ENCODE data around the gene DIAPH3.
A peak's percentile ranks its signal among the peaks of the same experiment; 100 is the strongest.
"Not testable (repeated sequence)": the region's sequence is repeated elsewhere in the genome, so short reads cannot be mapped to it uniquely, and the experiment has no call there.

Gene DIAPH3, protein sequence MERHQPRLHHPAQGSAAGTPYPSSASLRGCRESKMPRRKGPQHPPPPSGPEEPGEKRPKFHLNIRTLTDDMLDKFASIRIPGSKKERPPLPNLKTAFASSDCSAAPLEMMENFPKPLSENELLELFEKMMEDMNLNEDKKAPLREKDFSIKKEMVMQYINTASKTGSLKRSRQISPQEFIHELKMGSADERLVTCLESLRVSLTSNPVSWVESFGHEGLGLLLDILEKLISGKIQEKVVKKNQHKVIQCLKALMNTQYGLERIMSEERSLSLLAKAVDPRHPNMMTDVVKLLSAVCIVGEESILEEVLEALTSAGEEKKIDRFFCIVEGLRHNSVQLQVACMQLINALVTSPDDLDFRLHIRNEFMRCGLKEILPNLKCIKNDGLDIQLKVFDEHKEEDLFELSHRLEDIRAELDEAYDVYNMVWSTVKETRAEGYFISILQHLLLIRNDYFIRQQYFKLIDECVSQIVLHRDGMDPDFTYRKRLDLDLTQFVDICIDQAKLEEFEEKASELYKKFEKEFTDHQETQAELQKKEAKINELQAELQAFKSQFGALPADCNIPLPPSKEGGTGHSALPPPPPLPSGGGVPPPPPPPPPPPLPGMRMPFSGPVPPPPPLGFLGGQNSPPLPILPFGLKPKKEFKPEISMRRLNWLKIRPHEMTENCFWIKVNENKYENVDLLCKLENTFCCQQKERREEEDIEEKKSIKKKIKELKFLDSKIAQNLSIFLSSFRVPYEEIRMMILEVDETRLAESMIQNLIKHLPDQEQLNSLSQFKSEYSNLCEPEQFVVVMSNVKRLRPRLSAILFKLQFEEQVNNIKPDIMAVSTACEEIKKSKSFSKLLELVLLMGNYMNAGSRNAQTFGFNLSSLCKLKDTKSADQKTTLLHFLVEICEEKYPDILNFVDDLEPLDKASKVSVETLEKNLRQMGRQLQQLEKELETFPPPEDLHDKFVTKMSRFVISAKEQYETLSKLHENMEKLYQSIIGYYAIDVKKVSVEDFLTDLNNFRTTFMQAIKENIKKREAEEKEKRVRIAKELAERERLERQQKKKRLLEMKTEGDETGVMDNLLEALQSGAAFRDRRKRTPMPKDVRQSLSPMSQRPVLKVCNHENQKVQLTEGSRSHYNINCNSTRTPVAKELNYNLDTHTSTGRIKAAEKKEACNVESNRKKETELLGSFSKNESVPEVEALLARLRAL

DNA sequence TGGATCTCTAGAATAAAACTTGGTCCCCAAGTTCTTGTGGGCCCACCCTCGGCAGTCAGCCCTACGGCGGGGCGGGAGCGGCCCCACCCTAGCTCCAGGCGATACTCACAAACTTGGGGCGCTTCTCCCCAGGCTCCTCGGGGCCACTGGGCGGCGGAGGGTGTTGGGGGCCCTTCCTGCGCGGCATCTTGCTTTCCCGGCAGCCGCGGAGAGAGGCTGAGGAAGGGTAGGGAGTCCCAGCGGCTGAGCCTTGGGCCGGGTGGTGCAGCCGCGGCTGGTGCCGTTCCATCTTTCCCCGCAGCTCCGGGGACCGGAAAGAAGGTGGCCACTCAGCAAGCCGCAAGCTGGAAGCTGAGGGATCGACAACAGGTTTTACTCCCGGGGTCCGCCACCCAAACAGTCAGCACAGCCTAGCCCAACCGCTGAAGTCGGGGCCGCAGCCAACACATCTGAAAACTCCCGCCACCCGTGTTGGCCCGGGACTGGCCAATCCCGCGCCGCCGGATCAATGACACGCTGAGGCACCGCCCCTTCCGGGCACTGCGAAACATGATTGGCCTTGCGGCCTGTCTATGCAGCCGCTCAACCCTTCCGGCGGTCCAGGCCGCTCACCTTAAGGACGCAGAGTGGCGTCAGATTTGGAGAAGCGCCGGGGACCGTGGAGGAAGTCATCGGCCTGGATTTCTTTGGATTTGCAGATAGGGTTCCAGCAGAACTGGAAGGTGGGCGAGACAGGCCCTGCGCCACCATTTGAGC is at the start of gene DIAPH3:
Gene DIAPH3 (minus strand): TSS at position 451 of the 756 bp plus-strand sequence. CDS start 162 bp downstream, at position 289.
- peak; percentile 98 for DNase-seq

GRCh38 chr13:60213236-60213744 is 49.6 kb upstream of the DIAPH3 start:
- no peak for DNase-seq

- no peak for DNase-seq
Observed at GRCh38 chr13:60211548-60211947, 47.8 kb upstream of the DIAPH3 start.

GRCh38 chr13:60210510-60211330 is 47.0 kb upstream of the DIAPH3 start:
- no peak for DNase-seq

- DNase-seq = not testable (repeated sequence)
Observed at GRCh38 chr13:60205499-60205898, 41.8 kb upstream of the DIAPH3 start.

GRCh38 chr13:60201286-60201685 is 37.6 kb upstream of the DIAPH3 start:
- no peak for DNase-seq

DNA sequence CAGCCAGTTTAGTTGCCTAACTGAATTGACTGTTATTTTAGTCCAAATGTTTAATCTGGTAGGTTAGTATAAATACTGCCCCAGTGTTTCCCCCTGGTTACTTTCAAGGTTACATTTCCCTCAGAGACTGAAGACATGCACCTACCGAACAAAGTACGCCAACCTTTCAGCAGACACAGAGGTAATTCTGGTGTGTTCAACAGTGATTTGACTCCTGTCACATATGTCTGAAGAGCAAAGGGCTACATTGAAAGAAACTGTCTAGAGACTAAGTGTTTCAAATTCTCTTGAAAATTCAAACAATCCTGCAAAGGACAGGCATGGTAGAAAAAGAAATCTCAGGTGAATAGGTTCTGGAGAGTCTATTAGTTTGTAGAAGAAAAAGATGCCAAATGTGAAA is 32.2 kb upstream of the DIAPH3 start:
- DNase-seq = not testable (repeated sequence)

DNA sequence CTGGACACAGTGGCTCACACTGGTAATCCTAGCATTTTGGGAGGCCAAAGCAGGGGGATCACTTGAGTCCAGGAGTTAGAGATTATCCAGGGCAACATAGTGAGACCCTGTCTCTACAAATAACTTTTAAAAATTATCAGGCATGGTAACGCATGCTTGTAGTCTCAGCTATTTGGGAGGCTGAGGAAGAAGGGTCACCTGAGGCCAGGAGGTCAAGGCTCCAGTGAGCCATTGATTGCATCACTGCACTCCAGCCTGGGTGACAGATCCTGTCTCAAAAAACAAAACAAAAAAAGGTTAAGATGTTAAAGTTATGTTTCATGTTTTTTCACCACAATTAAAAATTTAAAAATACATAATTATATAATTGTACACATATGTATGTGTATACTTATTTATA is 19.2 kb upstream of the DIAPH3 start:
- no peak for DNase-seq

- DNase-seq = no peak
Observed at GRCh38 chr13:60178327-60178726, 14.6 kb upstream of the DIAPH3 start.

GRCh38 chr13:60175571-60175970 is 11.8 kb upstream of the DIAPH3 start:
- no peak for DNase-seq

GRCh38 chr13:60174113-60174512 is 10.4 kb upstream of the DIAPH3 start:
- DNase-seq = no peak

DNA sequence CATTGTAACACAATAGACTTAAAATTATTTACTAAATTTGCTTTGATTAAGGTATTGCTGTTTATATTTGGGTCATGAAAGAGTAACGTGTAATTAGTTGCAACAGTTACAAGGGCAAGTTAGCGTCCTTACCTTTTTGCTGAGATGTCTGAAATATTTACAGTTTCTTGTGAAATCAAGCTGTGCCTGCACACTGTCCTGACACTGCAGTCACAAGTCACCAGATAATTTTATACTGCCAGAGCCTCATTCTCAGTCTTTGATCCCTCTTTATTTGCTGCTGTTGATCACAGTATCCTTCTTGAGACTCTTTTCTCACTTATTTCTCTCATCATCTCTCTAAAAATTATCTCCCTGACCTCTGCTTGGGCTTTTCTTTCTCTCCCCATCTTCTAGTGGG is 8.4 kb upstream of the DIAPH3 start:
- no peak for DNase-seq

- DNase-seq = no peak
Observed at GRCh38 chr13:60170414-60170813, 6.7 kb upstream of the DIAPH3 start.

- no peak for DNase-seq
Observed at GRCh38 chr13:60169239-60170031, 5.7 kb upstream of the DIAPH3 start.

DNA sequence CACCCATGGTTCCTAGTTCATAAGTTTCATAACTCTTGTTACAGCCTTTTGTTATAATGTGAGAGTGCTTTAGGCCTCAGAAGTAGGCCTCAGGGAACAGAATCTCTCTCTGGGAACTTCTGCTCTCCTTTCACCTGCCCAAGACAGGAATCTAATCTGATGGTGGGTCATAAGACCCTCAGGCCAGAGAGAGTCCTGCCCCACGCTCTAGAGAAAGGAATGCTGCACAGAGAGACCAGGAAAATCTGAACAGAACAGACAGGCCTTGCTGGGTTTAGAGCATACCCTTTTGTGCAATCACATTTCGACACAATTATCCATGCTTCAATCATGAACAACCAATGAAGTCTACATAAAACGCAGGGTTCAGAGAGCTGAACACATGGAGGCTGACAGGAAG is 3.4 kb upstream of the DIAPH3 start:
- DNase-seq = no peak

DNA sequence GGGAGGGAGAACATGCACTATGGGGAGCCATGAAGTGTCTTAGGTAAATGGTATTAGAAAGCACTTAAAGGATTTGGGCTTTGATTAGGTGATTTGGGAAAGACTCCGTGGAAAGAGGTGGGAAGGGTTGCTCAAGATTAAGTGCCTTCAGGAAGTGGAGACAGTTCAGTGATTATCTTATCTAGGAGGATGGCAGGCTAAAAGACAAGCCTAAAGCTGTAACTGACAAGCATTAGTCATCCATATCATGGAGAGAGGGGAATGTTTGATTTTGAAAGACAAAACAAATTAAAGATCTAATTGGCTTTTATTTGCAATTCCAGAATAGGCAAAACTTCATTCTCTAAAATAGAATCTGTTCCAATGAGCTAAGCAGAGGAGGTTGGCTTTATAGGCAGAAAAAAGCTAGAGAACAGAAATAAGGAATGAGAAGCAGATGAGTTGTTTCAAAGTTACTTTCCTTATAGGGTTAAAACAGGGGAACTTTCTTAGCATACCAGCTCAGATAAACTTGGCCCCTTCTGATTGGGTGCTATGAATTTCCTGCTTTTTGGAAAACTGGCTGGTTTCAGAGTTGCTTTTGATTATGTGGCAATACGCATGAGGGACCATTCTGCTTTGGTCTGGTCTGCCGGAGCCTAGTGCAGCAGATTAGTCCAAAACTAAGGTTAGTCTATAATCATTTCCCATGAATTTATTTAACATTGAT is 1.8 kb upstream of the DIAPH3 start:
- DNase-seq = no peak

DNA sequence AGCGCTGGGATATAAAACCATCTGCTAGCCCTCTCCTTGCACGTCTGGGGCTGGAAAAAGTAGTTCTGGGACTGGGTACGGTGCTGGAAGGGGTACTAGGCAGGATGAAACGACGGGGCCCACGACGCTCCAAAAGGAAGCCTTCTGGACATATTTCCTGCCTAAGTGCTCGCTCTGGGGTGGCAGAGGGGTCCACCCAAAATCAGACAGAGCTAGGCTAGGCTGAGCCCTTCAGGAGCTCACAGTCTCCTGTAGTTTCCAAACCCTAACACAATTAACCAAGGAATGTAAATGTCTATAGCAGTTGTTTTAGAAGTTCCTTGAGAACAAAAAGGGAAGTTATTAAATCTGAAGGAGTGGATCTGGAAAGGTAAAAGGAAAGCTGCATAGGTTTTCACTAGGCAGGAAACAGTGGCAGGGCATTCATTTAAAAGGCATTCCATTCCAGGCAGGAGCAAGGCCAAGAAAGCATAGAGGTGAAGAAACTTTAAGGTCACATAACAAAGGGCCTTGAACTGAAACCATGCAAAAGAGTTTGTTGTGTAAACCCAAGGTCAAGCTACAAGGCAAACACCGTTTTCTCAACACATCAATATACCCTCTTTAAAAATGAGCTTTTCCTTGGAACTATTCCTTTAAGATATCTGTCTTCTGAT is 634 bp upstream of the DIAPH3 start:
- no peak for DNase-seq

DNA sequence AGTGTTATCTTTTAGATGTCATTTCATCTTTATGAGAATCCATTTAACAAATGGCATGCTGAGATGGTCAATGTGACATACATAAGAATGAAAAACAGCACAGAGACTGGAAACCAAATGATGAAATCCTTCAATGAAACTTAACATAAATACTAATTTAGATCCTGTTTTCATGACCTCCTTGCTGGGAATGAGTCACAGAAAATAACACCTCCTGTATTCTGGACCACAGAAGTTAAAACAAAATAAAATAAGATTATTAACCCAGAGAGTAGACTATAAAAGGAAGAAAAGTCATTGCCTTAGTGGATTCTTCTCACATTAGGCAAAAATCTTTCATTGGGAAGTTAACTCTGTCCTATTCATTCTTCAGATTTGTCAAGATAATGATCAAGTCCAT is 1.6 kb downstream of the DIAPH3 start:
- no peak for DNase-seq

DNA sequence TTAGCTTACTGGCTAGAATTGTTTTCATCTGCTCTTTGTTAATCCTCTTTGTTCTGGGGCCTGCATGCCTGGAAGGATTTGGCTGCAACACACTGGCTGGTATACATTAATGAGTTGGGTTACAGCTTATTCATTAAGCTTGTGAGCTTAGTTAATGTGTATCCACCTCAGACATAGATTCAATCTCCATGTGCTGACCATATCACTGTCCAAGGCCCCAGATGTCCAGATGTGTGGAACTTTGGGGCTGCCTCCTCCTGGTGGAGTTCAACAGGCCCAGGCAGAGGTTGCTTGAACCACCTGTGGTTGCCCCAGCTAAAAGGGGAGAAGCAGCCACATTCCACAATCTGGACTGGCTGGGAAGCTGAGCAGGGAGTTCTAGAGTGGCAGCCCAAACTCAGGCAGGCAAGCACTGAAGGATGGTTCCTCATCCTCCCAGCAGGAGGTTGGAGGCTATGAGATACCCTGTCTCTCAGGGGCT is 5.4 kb downstream of the DIAPH3 start:
- no peak for DNase-seq

All from left hindlimb (tissue), 1 donor.